HG03060 (cell line): ENCODE data around the gene G6PC1.
"Not testable (repeated sequence)": the region's sequence is repeated elsewhere in the genome, so short reads cannot be mapped to it uniquely, and the experiment has no call there.

Source experiments
- ATAC-seq: cut with Tn5 transposase; IDR thresholded peaks from one replicate; pipeline ENCODE4 v1.9.1; 2021; ENCODE audit warnings: low read depth, moderate number of reproducible peaks; ENCODE audit not compliant: unreplicated experiment

Gene G6PC1

GRCh38 chr17:42899981-42900380, 618 bp upstream of the G6PC1 start:
- not testable (repeated sequence) for ATAC-seq

GRCh38 chr17:42901535-42902229, 1.1 kb downstream of the G6PC1 start:
- no peak for ATAC-seq

GRCh38 chr17:42904110-42904469, 3.5 kb downstream of the G6PC1 start:
- ATAC-seq, result no peak

- no peak for ATAC-seq
Observed at GRCh38 chr17:42906772-42907446, 6.3 kb downstream of the G6PC1 start.

- ATAC-seq, result no peak
Observed at GRCh38 chr17:42908872-42909700, 8.5 kb downstream of the G6PC1 start.

GRCh38 chr17:42913522-42913921, 12.9 kb downstream of the G6PC1 start:
- no peak for ATAC-seq

- no peak for ATAC-seq
Observed at GRCh38 chr17:42913981-42914617, 13.5 kb downstream of the G6PC1 start.

GRCh38 chr17:42915288-42915687, 14.7 kb downstream of the G6PC1 start:
- not testable (repeated sequence) for ATAC-seq

- not testable (repeated sequence) for ATAC-seq
Observed at GRCh38 chr17:42916388-42917235, 16.0 kb downstream of the G6PC1 start.

GRCh38 chr17:42917236-42917603, 16.6 kb downstream of the G6PC1 start:
- no peak for ATAC-seq

- ATAC-seq, result no peak
Observed at GRCh38 chr17:42918902-42919521, 18.4 kb downstream of the G6PC1 start.

- not testable (repeated sequence) for ATAC-seq
Observed at GRCh38 chr17:42919522-42920077, 19.0 kb downstream of the G6PC1 start.

GRCh38 chr17:42920106-42920900, 19.7 kb downstream of the G6PC1 start:
- no peak for ATAC-seq

GRCh38 chr17:42920922-42921321, 20.3 kb downstream of the G6PC1 start:
- no peak for ATAC-seq

- ATAC-seq, result no peak
Observed at GRCh38 chr17:42922294-42922693, 21.7 kb downstream of the G6PC1 start.

- ATAC-seq, result not testable (repeated sequence)
Observed at GRCh38 chr17:42923472-42923871, 22.9 kb downstream of the G6PC1 start.

GRCh38 chr17:42924891-42925290, 24.3 kb downstream of the G6PC1 start:
- no peak for ATAC-seq

GRCh38 chr17:42928714-42929496, 28.3 kb downstream of the G6PC1 start:
- ATAC-seq, result peak; percentile 72
